NCI-H128 (cell line): ENCODE data around the gene RNF5.
A peak's percentile ranks its signal among the peaks of the same experiment; 100 is the strongest.
"Not testable (repeated sequence)": the region's sequence is repeated elsewhere in the genome, so short reads cannot be mapped to it uniquely, and the experiment has no call there.

Experiments
- DNase-seq: peaks from one replicate; lab custom pipeline; 2025; ENCODE audit not compliant: unreplicated experiment; lab: John Stamatoyannopoulos, UW

The RNF5 gene

GRCh38 chr6:32175322-32175710 is 2.9 kb upstream of the RNF5 start:
- DNase-seq, result no peak

GRCh38 chr6:32175711-32176475 is 2.3 kb upstream of the RNF5 start, which contains the start of gene AGPAT1:
Gene AGPAT1, minus strand, starts transcription at chr6:32176084. Its CDS starts 4,588 bp downstream, at chr6:32171496.
- DNase-seq, result peak; percentile 85

GRCh38 chr6:32176476-32177182 is 1.6 kb upstream of the RNF5 start:
- DNase-seq, result no peak

- peak; percentile 49 for DNase-seq
Observed at GRCh38 chr6:32177183-32177787, 920 bp upstream of the RNF5 start.

- no peak for DNase-seq
Observed at GRCh38 chr6:32178547-32179440, 589 bp downstream of the RNF5 start.

GRCh38 chr6:32179766-32180405 is 1.7 kb downstream of the RNF5 start:
- no peak for DNase-seq

GRCh38 chr6:32181148-32181702 is 3.0 kb downstream of the RNF5 start:
- no peak for DNase-seq

- no peak for DNase-seq
Observed at GRCh38 chr6:32181915-32182529, 3.8 kb downstream of the RNF5 start.

GRCh38 chr6:32182555-32182981 is 4.4 kb downstream of the RNF5 start:
- no peak for DNase-seq

GRCh38 chr6:32183030-32183429 is 4.8 kb downstream of the RNF5 start:
- no peak for DNase-seq

GRCh38 chr6:32183483-32184083 is 5.4 kb downstream of the RNF5 start:
- DNase-seq, result no peak

GRCh38 chr6:32184084-32184640 is 6.0 kb downstream of the RNF5 start, which contains the start of gene AGER:
Gene AGER, minus strand, starts transcription at chr6:32184253. Its CDS starts 31 bp downstream, at chr6:32184222.
- no peak for DNase-seq

- not testable (repeated sequence) for DNase-seq
Observed at GRCh38 chr6:32185681-32186131, 7.5 kb downstream of the RNF5 start.

GRCh38 chr6:32186151-32186840 is 8.1 kb downstream of the RNF5 start:
- not testable (repeated sequence) for DNase-seq

- no peak for DNase-seq
Observed at GRCh38 chr6:32187009-32187709, 9.0 kb downstream of the RNF5 start.

GRCh38 chr6:32187725-32188380 is 9.6 kb downstream of the RNF5 start:
- not testable (repeated sequence) for DNase-seq
